DMS114 treated with DMSO at 0.1 percent for 48 hours (cell line): Measurements from ENCODE around the gene WDR37.
A peak's percentile ranks its signal among the peaks of the same experiment; 100 is the strongest.
"Not testable (repeated sequence)": the region's sequence is repeated elsewhere in the genome, so short reads cannot be mapped to it uniquely, and the experiment has no call there.

Experiments
- DNase-seq: peaks from one replicate; lab custom pipeline; 2025; ENCODE audit not compliant: unreplicated experiment; lab: John Stamatoyannopoulos, UW

The WDR37 gene, protein sequence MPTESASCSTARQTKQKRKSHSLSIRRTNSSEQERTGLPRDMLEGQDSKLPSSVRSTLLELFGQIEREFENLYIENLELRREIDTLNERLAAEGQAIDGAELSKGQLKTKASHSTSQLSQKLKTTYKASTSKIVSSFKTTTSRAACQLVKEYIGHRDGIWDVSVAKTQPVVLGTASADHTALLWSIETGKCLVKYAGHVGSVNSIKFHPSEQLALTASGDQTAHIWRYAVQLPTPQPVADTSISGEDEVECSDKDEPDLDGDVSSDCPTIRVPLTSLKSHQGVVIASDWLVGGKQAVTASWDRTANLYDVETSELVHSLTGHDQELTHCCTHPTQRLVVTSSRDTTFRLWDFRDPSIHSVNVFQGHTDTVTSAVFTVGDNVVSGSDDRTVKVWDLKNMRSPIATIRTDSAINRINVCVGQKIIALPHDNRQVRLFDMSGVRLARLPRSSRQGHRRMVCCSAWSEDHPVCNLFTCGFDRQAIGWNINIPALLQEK

DNA sequence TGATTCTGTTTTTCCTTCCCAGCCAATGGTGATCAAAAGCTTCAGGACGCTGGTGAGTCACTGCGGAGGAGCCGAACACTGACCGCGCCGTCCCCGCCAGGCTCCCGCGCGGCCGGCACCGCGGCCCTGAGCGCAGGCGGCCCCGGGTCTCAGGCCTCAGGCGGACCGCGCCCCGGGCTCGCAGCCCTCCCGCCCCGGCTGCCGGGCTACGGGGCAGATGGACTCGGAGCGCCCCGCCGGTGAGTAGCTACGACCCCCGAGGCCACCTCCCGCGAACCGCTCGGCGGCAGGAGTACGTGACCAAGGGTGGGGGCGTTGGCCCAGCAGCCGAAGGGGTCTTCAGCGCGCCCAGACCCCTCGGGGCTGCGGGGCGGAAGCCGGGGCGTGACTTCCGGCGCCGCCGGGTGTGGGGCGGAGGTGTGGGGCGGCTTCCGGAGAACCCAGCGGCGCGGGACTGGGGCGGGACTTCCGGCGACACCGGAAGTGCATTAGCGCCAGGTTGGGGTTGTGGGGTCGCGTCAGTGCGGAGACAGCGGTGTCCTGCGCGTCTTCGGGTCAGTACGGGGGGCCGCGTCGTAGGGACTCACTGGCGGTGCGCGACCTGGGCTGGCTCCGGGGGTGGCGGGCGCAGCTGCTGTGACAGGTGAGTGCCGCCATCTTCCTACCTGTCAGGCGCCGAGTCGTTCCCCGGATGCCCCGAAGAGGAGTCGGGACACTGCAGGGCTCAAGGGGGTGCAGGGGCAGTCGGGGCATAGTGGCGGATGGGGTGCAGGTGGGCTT lies at the start of gene WDR37:
Gene WDR37, plus strand, starts transcription at position 60 of the 780 bp plus-strand sequence. CDS start 15,771 bp downstream, outside the sequence.
- peak; percentile 66 for DNase-seq

DNA sequence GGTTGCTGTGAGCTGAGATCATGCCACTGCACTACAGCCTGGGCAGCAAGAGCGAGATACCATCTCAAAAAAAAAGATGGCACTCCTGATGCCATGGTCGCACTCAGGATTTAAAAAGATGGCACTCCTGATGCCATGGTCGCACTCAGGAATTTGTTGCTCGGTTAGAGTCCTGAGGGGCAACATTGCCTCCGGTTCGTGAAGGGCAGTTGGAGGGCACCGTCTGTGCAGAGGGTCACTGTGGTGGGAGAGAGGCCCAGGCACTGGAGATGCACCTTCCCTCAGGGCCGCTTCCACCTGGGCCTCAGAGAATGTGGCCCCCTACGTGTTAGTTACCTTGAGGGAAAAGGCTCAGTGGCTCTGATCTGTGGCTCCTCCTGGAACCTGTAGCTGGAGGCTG lies 49.6 kb upstream of the WDR37 start:
- no peak for DNase-seq

DNA sequence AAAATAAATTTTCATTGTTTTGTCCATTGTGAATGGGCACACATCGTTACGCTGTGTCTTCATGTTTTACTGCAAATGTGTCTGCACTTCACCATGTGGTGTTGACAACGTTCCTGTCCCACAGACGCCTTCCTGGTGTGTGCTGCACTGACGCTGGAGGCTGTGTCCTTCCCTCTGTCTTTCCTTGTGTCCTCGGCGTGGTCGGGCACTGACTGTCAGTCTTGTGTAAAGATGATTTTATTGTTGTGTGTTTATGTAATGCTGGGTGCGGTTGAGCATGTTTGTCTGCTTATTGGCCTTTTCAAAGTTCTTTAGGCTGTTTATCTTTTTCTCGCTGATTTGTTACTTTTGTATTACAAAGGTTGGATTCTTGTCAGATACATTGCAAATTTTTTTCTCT lies 48.6 kb upstream of the WDR37 start:
- DNase-seq: no peak

DNA sequence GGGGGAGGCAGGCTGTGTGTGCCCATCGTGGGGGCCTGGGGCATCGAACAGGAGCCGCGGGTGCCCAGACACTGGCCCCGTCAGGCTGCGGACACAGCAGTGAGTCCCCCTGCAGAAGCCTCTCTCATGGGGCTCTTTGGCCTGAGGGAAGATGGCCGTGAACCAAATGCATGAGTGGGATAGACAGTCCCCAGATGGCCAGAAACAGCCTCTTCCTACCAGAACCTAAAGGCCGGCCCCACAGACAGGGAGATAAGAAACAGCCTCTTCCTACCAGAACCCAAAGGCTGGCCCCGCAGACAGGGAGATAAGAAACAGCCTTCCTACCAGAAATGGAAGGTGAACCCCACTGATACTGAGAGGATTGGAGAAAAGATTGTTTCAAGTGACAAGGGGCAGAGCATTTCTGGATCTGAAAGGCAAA lies 47.1 kb upstream of the WDR37 start:
- no peak for DNase-seq

DNA sequence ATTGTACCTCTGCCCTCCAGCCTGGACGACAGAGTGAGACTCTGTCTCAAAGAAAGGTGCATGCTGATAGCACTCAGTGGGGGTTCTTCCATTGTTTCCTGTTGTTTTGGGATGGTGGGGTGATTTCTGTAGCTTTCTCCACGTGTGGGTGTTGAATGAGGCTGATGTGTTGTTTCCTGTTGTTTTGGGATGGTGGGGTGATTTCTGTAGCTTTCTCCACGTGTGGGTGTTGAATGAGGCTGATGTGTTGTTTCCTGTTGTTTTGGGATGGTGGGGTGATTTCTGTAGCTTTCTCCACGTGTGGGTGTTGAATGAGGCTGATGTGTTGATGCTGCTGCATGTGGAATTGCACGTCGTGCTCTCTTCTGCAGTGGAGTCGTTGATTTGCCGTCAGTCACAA lies 46.2 kb upstream of the WDR37 start:
- DNase-seq: not testable (repeated sequence)

DNA sequence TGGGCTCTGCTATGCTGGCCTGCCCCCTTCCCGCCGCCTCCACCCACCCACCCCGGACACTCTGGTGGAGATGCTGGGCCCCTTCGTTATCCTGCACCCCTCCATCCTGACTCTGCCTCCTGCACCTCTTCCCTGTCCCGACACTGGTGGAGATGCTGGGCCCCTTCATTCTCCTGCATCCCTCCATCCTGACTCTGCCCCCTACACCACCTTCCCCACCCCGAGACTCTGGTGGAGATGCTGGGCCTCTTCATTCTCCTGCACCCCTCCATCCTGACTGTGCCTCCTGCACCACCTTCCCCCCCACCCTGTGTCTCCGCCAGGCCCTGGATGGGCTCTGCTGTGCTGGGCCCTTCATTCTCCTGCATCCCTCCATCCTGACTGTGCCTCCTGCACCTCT lies 45.5 kb upstream of the WDR37 start:
- DNase-seq: no peak

DNA sequence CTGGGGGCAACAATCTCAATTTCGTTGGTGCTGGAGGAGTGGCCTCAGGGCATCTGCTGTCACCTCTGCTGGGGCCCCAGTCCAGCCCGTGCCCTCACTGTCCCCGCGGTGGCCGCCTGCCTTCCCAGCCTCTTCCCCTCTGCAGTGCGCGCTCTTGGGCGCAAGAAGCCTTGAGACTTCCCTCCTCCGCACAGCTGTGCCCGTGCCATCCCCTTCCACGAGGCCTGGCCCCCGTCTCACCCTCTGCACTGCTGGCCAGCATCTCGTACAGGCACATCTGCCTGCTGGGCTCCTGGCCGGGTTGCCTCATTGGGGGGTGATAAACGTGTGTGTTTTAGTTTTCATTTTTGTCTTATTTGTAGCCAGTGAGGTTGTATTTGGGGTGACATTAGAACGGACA lies 44.5 kb upstream of the WDR37 start:
- no peak for DNase-seq

DNA sequence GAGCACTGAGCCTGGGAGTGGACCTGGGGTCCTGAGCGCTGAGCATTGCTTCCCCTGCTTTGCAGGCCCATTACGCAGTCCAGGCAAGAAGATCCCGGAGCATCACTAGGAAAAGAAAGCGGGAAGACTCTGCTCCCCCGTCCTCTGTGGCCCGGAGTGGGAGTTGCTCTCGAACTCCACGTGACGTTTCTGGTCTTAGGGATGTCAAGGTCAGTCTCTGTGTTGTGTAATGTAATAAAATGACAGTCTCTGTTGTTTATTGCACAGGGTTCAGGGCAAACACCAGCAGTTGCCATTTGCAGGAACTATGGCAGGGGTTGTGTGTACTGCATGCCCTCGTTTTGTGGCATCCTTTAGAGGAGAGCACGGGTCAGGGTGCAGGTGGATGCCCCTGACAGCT lies 40.5 kb upstream of the WDR37 start:
- no peak for DNase-seq

DNA sequence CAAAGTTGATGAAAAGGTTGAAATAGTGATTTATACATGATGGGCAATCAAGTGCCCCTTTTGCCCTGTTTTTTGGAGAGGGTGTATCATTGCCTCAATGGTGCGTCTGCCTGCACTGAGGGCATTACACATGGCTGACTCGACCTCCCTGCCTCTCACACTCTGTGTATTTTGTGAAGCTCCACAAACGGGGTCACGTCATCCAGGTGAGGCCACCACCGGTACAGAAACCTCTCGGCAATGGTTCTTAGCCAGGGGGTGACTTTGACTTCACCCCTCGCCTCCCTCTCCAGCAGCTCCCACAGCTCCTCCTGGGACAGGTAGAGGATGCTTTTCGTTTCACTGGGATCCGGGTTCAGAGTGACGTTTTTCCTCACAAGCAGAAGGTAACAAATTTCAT lies 36.8 kb upstream of the WDR37 start:
- DNase-seq: no peak

DNA sequence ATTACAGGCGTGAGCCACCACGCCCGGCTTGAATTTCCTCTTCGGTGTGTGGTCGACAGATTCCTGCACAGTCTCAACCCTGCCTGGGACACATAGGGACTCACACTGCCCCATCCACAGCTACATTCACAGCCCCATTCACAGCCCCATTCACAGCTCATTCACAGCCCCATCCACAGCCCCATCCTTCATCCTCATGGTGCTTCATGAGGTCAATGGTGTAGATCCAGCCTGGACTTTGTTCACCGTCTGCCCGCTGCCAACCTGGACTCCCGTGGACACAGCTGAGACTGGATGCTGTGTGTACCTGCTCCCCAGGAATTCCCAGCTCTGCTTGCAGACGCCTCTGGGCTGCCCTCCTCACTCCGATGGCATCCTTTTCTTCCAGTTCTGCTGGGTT lies 35.7 kb upstream of the WDR37 start:
- no peak for DNase-seq

DNA sequence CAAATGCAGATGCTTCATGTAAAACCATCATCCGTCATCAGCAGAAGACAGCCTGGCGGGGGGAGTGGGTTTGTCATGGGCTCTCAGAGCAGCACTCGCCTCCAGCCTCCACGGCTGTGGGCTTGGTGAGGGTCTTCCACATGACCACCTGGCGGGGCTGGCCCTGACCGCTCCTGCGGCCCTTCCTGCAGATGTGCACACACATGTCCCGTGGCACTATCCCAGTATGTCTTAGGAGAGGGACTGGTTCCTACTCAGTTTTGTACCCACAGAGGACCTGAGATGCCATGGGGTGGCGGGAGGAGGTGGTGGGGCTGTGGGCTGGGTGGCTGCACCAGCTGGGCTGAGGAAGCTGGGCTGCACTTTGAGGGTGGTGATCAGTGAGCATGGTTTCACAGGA lies 35.2 kb upstream of the WDR37 start:
- no peak for DNase-seq

DNA sequence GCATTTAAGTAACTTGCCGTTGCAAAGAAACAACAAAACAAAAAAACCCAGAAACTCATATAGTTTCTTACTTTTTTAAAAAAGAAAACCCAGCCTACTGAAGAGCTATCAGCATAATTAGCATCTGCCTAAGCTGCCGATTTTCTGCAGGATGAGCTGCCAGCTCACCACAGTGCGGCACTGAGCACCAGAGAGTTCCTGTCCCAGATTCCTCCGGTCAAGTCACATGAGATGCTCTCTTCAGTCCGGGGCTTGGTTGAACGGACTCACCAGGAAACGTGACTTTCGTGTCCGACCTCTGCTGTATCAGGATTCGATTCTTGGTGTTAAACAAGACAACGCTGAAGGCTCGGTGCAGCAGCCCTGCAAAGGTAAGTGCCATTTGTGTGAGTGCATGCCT lies 33.8 kb upstream of the WDR37 start:
- no peak for DNase-seq

DNA sequence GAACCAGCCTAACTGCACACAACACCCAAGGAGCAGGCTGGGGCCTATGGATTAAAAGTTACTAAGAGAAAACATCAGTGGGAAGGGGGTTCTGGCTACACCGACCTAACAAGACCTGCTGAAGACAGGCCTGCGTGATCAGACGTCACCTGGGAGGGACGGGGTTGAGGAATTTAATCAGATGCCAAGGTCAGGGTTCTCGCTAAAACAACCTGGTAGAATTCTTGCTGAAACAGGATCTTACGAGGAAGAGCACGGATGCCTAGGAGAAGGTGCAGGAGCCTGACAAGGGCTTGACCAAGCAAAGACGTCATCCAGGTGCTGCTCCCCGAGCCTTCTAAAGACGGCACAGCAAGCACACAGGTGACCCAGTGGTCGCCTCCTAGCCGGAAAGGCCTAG lies 32.1 kb upstream of the WDR37 start:
- no peak for DNase-seq

DNA sequence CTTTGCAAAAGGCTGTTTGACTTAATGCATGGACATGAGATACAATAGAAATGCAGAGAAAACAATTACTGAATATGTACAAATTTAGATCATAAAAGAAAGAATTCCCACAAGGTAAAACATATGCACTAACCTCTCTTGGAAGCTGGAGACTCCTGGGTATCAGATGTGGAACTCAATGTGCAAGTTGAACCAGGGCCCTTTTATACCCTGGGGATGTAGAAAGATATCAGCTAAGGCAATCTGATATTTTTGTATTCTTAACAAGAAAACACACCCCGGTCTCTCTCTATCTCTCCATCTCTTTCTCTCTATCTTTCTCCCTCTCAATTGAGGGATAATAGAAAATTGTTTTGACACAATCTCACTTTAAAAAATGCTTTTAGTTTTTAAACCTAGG lies 30.5 kb upstream of the WDR37 start, which contains the start of gene IDI2:
Gene IDI2, minus strand, starts transcription at position 177 of the 400 bp plus-strand sequence. CDS start 1,136 bp downstream, outside the sequence.
- DNase-seq: no peak

DNA sequence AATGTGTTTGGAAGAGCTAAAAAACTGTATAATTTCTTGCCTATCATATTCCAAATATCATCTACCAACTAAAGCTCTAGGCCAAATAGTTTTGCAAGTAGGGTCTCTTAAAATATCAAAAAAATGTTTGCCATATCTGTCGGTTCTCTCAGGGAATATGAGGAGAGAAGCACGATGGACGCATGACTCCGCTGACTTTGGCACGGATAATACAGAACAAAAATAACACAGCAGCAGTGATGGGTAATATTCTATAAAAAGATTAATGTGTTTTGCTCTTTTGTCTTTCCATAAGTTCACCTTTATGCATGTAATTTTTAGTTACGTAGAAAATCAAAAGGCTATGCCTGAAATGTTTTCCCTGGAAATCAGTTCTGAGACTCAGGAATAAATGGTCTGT lies 29.6 kb upstream of the WDR37 start:
- no peak for DNase-seq

DNA sequence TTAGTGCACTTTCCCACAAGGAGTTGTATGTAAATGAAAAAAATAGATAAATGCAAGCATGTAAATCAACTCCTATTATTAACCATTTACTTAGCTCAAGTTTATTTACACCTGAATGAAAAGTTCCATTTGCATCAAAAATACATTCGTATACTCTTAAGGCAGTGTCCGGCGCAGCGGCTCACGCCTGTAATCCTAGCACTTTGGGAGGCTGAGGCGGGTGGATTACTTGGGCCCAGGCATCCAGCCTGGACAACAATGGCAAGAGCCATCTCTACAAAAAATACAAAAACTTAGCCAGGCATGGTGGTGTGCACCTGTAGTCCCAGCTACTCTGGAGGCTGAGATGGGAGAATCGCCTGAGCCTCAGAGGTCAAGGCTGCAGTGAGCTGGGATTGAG lies 26.3 kb upstream of the WDR37 start:
- DNase-seq: no peak

DNA sequence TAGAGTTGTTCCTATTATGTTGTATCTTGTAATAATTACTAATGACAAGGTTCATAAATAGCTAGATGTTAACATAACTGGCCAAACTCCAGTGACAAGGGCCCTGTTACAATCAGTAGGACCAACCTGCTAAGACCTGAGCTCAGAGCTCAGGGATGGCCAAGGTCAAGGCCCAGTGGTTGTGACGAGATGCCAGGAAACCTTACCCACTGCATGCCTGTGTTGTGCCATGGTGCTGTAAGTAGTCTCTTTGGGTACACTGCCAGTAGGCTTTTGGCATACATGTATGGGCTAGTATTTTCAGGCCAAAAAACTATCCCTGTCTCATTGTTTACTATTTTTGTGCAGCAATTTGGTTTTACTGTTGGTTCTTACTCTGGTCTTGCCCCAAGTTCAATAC lies 22.6 kb upstream of the WDR37 start:
- DNase-seq: no peak

DNA sequence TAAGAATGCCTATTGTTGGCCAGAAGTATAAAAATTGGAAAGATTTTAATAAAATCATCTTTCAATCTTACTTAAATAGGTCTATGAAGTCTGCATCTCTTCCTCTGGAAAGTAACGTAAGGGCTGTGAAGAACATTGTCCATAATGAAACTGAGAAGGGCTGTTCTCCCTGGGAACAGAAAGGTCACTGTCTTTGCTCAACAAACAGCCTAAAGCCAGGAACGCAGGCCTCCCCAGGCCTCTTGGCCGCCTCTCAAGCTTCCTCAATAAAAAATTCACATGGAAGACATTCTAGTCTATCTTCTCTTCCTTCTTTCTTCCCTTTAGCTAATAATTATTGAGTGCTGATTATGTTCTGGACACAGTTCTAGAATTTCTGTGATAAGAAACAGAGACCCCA lies 21.4 kb upstream of the WDR37 start:
- DNase-seq: no peak

DNA sequence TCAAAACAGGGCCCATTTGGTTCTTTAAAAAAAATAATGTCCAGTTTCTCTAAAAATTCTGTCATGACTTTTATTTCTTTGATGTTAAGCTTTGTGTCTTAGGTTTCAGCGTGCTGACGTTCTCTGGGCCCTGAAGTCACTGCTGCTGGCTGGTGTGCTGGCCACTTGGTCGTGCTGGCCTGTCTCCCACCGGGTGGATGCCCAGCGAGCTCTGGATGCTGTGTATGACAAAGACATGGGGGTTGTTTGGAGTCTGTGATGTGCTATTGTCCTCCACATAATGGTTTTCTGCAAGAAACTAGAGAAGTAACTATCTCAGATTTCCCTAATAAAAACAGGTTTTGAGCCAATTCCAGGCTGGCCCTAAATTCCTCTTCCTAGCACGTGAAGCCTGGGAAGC lies 21.0 kb upstream of the WDR37 start:
- no peak for DNase-seq

DNA sequence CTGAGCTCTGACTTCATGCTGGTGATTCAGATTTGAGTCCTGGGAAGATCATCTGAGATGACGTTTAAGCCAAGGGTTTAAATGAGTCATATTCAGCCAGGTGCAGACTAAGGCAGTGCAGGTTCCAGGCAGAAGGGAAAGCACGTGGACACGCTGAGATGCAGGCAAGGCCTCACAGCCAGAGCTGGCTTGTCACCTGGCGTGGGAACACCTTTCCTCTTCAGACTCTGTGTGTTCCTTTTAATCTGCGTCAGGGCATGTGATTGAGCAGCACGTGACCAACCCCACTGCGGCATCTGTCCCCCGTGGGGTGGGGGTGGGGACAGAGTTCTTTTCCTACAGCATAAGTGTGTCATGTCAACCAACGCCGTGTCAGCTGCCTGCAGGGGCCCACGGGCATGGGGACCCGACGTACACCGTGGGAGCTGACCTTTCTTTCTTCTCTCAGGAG lies 19.8 kb upstream of the WDR37 start:
- no peak for DNase-seq

DNA sequence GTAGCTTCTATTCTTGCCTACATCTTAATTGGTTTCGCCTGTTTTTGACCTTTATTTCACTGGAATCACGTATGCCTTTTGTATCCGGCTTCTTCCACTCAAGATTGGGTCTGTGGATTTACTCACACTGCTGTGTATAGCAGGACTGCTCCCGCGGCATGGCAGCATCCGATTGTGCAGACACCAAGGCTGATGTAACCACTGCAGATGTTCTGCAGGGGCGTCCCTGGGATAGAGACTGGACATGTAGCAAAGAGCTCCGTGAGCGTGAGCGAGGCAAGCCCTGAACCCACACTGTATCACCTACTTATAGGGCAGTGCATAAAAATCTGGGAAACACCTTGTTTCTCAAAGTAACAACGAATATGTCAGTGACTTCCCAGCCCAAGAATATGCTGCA lies 19.1 kb upstream of the WDR37 start:
- no peak for DNase-seq

DNA sequence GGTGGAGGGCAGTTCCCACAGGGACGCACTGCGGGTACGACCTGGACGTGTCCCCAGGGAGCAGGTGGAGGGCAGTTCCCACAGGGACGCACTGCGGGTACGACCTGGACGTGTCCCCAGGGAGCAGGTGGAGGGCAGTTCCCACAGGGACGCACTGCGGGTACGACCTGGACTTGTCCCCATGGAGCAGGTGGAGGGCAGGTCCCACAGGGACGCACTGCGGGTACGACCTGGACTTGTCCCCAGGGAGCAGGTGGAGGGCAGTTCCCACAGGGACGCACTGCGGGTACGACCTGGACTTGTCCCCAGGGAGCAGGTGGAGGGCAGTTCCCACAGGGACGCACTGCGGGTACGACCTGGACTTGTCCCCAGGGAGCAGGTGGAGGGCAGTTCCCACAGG lies 17.4 kb upstream of the WDR37 start:
- DNase-seq: not testable (repeated sequence)
